ENCODE data around the gene WDR3.
A peak's percentile ranks its signal among the peaks of the same experiment; 100 is the strongest.
"Not testable (repeated sequence)": the region's sequence is repeated elsewhere in the genome, so short reads cannot be mapped to it uniquely, and the experiment has no call there.

The WDR3 gene

DNA sequence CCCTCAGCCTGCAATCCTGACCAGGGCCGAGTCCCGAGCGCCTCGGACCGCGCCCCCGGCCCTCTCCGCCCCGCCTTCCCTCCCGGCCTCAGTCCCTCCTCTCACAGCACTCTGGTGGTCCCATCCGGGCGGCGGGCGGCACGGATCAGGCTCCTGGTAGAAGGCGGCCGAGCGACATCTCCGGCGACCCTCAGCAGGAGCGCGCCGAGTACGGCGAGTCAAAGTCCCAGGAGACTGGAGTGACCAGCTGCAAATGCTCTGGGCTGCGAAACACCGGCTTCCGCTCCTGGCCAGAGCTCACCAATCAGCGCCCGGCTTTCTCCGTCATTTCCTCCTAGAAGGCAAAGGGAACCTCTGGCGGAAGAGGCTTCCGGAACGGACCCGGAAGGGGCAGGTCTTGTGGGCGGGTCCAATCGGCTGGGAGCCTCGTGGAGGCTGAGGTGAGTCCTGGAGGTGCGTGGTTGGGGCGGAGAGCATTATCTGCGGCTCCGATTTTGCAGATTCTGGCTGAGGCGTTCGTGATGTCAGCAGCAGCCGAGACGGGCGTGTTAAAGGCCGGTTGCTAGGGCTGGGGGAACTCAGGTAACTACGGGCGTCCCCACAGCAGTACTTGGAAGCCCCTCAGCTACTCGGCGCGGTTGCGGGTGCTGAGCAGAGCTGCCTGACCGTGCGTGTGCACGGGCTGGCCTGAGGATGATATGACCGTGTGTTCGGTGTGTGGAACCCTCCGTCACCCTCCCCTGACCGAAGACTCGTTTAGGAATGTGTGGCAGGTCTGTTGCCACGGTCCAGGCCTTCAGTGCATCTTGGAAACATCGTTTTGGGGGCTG is at the start of gene WDR3, which contains the start of gene GDAP2:
Gene WDR3, plus strand, starts transcription at position 397 of the 830 bp plus-strand sequence. CDS start 3,581 bp downstream, outside the sequence.
Gene GDAP2, minus strand, starts transcription at position 279 of the 830 bp plus-strand sequence. CDS start 9,264 bp downstream, outside the sequence.
- peak; percentile 96 for DNase-seq

DNA sequence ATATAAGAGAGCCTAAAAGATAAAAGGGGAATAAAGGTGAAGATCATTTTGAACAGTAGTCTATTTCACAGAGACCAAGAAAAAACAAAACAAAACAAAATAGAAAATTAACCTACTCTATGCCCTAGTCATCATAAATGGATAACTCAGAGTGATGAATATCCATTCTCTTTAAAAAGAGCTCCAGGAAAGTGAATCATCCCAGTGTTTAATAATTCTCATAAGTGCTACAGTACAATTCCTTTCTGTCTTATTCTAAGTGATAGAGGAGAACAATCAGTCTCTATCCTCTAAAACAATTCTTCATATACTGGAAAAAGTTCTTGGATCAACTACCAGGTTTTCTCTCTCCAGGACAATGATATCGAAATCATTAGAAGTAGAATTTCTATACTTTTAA is 45.9 kb upstream of the WDR3 start:
- no peak for DNase-seq

DNA sequence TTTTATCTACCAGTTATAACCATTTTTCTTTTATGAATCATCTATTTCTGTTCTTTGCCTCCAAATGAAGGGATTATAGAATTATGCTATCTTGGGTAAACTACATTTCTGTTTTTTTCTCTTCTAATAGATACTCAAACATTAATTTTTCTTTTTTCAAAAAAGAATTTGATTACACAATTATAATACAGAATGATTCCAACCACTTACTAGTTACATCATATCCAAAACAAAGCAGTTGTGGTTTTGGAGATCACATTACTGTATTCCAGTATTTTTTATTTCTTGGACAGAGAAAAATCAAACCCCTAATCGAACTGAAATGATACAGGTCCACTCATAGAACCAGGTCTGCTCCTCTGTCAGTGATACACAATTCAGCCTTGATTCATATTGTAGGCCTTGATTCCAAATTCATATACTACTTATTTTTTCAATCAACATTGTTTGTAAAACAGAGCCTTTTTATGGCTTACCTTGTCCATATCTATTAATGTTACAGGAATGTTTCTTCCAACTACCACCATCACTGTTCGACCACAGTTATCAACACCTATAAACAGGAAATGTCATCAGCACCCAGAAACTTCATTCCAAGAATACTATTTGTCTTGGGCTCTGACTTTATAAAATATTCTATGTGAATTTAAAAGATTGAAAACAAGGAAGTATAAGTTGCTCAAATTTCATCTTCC is 43.3 kb upstream of the WDR3 start:
- DNase-seq: no peak

DNA sequence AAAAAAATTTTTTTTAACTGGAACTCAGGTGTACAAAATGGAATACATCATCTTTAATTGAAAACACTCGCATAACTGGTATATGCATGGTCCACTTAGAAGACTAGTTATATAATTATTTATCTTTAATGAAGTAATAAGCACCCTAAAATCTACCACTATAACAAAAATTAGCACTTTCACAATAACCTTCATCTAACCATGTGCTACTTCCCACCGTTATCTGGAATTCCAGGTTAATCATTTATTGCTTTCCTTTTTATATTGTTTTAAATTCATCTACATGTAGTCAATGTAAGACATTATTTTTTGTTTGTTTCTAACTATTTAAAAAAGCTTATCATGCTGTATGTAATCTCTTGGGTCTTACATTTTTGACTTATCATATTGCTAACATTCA is 39.1 kb upstream of the WDR3 start:
- no peak for DNase-seq

DNA sequence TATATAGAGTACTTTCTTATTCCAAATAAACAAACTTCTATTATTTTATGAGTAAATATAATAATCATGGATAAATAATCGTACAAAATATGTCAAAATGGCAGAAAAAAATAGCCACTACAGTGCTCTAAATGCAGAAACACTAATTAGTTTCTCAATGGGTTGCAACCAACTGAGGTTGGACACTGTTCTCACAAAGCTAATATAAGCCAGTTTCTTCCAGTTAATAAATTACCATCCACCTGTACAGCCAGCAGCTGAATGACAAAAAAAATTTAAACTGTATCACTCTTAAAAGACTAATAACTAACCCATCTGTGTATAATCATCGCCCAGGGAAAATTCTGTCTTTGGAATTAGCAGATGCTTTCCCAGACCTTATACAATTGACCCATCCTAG is 37.0 kb upstream of the WDR3 start:
- no peak for DNase-seq

DNA sequence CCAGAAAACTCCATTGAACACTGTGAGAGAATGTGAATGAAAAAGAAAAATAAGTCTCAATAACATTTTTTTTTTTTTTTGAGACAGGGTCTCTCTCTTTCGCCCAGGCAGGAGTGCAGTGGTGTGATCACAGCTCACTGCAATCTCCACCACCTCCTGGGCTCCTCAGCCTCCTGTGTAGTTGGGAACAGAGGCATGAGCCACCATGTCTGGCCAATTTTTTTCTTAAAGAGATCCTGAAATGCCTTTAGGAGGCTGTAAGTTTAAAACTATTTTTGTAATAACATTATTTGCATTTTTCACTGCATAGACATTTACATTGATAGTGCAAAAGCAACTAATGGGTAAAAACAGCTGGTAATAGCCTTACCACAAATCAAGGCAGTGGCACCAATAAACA is 35.5 kb upstream of the WDR3 start:
- no peak for DNase-seq

DNA sequence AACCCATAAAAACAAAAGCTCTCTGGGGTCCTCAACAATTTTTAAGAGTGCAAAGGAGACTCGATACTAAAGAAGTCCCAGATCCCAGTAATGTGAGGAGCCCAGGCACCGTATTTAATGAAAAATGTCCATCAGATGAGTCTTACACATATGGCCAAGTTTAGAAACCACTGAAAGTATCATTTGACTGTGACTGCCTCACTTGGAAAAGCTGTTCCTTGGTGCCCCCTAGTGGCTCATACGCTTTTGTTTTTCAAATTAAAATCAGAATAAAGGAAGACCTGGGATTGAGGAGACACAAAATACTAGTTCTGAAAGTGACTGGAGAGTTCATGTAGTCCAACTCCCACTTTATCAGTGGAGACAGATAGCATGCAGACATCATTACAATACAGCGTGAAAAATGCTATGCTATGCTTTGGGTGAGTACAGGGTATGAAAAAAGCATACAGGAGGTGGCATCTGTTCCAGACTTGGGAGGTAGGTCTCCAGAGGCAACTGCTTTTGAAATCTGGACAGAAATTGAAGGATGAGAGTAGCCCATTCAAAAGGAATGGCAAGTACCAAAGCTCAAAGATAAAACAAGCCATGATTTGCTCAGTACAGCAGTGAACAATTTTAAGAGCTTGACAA is 33.9 kb upstream of the WDR3 start:
- peak; percentile 36 for DNase-seq

DNA sequence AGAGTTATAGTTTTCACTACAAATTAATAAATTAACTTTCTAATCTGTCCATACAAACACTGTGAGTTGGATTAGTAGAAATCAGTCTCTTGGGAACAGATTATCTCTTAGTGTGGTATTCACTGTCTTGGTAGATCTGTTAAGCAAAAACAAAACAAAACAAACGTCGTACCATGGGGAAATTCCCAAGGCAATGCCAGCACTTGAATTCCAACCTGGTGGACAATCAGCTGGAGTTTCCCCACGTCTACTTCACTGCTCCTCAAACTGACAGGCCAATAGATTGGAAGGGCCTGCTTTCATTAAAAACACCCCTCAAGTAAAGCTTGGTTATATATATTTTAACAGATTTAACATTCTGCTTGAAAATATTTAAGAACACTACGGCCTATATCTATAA is 32.0 kb upstream of the WDR3 start:
- no peak for DNase-seq

DNA sequence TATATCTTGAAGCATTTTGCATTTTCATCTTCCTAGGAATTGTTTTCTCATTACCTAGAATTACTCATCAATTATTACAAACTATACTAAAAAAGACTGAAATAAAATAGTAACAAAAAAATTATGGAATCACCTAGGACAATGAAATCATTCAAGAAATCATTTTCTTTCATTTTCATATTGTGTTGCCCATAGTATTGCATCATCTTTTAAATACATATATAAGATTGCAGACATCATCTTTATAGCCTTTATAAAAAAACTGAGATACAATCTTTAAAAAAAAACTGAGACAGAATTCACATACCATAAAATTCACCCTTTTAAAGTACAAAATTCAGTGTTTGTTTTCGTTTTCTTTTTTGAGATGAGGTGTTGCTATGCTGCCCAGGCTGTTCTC is 29.7 kb upstream of the WDR3 start:
- DNase-seq: no peak

DNA sequence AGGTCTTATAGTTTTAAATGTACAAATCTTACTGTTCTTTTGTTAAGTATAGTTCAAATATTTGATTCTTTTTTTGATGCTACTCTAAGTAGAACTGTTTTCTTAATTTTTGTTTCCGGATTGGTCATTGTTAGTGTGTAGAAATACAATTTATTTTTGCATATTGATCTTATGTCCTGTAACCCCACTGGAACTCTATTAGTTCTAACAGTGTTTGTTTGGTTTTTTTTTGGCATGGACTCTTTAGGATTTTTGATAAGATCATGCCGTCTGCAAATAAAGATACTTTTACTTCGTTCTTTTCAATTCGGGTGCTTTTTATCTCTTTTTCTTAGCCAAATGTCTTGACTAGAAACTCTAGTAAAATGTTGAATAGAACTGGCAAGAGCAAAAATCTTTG is 26.6 kb upstream of the WDR3 start:
- DNase-seq: no peak

DNA sequence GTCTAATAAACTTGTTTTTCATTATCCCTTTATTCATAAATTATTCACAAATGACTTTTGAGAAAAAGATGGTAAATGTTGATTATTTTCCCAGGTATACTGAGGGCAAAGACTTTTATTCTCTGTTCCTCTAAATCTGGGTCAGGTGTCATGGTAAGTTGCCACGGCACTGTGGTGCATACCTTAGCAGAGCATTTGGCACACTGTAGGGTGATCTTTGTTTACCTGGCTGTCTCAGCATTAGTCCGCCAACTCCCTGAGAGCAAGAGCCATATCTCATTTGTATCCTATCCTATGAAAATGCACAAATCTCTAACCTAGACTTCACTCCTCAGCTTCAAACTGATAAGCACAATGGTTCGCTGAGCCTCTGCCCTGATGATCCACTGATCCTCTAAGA is 25.1 kb upstream of the WDR3 start:
- no peak for DNase-seq

DNA sequence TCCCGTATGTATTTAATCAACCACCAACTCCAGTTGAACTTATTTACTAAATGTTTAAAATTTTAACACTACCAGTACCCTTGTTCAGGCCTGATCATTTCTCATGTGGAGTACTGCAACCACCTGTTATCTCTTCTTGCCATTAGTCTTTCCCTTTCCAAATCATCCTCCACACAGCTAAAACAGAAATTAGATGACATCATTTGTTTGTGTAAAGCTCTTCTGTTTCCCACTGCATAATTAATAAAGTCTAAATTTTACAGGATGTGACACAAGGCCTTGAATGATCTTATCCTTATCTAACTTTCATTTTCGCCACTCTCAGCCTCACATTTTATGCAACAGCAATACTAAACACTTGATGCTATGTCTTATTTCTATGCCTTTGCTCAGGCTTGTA is 24.5 kb upstream of the WDR3 start:
- DNase-seq: no peak

DNA sequence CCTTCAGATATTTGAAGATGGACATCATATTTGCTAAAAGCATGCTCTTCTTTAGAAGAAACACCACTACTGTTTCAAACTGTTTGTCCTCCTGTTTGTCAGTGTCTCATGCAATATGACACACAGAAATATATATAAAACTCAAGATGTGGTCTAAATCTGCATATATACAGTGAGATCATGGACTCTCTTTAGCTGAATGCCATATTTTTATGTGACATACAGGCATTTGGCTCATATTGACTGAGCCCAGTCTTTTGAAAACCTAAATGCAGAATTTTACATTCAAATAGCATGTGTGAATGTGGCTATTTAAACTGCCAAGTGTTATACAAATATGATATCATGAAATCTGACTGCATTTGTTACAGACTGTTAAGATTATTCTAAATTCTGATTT is 18.5 kb upstream of the WDR3 start:
- no peak for DNase-seq

DNA sequence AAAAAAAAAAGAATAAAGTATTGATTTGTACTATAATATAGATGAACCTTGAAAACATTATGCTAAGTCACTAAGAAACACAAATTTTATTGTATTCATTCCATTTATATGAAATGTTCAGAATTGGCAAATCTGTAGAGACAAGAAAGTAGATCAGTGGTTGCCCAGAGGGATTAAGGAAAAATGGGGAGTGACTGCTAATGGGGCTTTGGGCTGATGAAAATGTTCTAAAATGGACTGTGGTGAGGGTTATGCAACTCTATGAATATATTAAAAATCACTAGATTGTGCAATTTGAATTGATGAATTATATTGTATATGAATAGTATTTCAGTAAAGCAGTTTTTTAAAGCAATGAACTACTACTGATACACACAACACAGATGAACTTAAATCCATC is 10.2 kb upstream of the WDR3 start:
- no peak for DNase-seq

DNA sequence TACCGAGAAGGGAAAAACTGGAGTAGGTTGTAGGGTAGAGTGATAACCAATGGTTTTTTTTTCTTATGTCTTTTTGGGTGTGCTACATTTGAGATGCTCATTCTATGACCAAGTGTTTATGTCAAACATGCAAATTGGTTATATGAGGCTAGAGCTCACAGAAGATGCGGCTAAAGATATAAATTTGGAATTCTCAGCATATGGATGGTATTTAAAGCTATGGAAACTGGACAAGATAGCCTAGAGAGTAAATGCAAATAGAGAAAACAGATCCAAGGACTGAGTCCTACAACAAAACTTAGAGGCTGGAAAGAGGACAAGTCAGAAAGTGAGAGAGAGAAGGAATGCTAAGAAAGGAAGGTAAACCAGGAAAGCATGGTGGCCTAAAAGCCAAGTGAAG is 7.5 kb upstream of the WDR3 start:
- DNase-seq: no peak

DNA sequence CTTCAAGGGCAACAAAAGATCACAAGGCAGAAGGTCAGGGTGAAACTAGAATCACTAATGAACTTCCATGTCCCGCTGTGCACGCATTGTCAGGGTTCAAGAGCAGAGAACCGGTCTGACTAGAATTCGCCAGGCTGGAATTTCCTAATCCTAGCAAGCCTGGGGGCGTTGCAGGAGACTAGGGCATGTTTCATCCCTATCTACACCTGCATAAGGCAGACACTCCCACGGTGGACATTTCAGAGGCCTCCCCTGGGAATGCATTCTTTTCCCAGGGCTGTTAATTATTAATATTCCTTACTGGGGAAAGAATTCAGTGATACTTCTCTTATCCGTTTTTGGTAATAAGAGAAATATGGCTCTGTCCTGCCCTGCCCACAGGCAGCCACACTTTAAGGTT is 6.8 kb upstream of the WDR3 start:
- not testable (repeated sequence) for DNase-seq

DNA sequence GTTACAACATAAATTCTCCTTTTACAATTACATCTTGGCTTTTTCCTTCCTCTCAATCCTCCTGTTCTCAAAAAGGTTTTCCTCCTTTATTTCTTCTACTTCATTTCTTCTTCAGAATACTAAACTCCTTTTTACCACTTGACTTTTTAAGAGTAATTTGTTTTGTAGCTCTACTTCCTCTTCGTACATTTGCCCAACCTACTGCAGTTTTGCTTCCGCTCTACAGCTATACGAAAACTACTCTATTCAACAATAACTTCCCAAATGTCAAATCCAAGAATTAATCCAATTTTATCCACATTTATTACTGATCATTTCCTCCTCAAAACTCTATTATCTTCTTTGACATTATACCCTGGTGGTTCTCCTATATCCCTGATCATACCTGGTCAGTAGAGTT is 3.6 kb upstream of the WDR3 start:
- no peak for DNase-seq

DNA sequence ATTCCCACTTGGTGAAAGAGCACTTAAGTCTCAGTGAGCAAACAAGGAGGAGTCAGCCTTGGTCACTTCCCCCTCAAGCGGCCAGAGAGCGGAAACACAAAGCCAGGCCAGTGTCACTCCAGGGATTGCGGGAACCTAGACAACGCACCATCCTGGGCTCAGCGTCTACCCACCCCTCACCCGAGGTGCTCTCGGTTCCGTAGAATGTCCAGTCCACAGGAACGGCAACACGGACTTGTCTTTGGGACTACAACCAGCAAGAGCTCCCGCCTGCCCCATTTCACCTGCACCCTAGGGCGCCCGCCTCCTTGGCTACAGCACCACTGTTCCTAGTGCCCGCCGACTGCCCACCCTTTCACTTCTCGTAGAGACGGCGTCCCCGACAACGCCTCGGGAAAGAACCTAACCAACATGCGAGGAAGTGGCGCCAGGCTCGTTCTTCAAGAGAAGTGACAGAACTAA is 627 bp upstream of the WDR3 start:
- DNase-seq: peak; percentile 23

DNA sequence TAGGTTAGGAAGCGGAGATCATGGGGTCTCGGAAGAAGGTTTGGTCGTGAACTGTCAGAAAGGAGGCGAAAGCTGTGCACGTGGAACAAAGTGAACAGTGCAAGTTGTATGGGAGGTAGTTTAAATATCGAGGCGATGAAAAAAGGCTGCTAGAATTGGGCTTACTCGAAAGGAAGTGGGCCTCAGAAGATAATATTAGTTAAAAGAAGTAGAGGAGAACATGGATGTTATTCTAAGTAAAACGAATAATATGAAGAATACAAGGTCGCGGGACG is 571 bp downstream of the WDR3 start:
- DNase-seq: no peak

DNA sequence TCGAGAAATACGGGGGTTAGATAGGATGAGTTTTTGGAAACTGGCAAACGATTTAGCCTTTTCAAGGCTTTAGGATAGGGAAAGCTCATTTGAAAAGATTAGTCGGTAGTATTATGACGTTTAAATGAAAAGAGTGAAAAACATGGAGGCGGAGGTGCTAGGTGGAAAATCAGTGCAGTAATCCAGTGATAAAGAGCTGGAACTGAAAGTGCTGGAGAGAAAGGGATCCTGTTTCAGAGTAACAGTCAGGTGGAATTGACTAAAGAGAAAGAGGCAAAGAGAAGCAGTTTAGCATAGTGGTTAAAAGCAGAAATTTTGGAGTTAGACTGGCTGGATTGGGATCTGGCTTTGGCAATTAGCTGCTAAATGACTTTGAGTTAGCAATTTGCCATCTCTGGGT is 945 bp downstream of the WDR3 start:
- DNase-seq: no peak

DNA sequence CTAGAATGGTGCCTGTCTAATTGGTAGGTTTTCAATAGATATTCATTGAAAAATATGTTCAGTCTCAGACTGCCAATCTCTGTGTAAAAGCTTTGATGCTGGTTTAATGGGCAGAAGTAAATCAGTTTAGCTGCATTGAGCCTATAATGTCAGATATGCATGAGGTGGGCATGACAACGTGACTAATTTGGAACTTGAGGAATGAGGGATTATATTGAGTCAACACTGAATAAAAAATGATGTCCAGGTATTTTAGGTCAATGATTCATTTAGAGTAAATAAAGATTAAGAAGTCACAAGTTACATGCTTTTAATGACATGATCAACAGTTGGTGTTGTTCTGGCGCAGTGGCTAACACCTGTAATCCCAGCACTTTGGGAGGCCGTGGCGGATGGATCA is 3.0 kb downstream of the WDR3 start:
- no peak for DNase-seq

DNA sequence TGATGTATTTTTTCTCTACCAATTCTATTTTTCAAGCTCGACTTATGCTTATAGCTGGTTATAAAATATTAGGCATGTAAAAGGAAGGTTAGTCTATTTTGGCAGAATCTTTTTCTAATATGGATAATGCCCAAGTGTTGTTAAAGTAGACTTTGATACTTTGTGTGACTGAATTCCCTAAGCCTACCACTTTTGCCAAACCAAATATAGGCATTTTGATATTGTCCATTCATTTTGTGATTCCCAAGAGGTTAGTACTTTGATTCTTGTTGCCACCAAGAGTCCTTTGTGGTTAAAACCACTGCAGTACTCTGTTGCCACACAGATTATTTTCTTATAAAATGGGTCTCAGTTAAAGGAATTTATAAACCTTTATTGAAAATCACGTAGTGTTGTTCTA is 4.2 kb downstream of the WDR3 start:
- DNase-seq: no peak

DNA sequence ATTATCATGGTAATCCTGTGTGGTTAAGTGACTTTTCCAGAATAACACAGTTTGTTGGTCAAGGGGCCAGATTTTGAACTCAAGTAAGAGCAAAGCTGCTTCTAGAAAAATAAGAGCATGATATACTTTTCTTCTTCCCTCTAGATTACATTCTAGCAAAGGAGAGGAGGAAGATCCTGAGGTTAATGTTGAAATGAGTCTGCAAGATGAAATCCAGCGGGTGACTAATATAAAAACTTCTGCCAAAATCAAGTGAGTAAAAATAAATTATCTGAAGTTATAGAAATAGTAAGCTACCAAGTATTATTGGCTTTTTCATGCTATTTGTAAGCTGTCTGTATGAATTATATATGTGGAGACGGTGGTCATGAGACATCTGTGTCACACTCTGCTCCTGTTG is 12.8 kb downstream of the WDR3 start:
- no peak for DNase-seq

DNA sequence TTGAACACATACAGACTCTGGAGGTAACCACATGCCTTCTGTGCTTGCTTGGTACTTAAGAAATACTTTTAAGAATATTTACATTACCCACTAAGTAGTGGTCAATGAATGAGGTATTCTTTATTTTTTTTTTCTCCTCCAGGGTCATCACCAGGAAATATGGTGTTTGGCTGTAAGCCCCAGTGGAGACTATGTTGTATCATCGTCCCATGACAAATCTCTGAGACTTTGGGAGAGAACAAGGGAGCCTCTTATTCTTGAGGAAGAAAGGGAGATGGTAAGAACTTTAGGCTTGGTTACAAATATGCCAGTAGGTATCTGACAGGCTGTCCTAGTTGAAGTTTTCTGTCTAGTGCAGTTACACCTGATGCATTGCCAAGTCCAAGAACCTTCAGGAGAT is 22.8 kb downstream of the WDR3 start:
- DNase-seq: no peak
